SH-SY5Y (cell line): ENCODE results near the gene TCFL5.

Source experiments
- GATA2 ChIP-seq: IDR thresholded peaks from 2 replicates; pipeline ENCODE4 v1.6.1; 2011; ENCODE audit warnings: mild to moderate bottlenecking, low read depth, low read length
- GATA3 ChIP-seq: IDR thresholded peaks from 2 replicates; pipeline ENCODE4 v1.6.1; 2011; ENCODE audit warnings: low read depth, mild to moderate bottlenecking, low read length, moderate library complexity

GRCh38 chr20:62812181-62812906 lies 49.3 kb downstream of the TCFL5 start:
- TF ChIP-seq GATA2 = no peak
- no peak for TF ChIP-seq GATA3
